NCI-H2196 treated with DMSO at 0.1 percent for 48 hours (cell line): Measurements from ENCODE around the gene ATRAID.
"Not testable (repeated sequence)": the region's sequence is repeated elsewhere in the genome, so short reads cannot be mapped to it uniquely, and the experiment has no call there.

Experiments used
- DNase-seq: peaks from one replicate; lab custom pipeline; 2025; ENCODE audit not compliant: unreplicated experiment; lab: John Stamatoyannopoulos, UW

ATRAID gene

GRCh38 chr2:27194538-27195354, 17.1 kb upstream of the ATRAID start:
- DNase-seq: no peak

- not testable (repeated sequence) for DNase-seq
These were observed 16.0 kb upstream of the ATRAID start for GRCh38 chr2:27195799-27196198.

GRCh38 chr2:27198068-27198467, 13.8 kb upstream of the ATRAID start:
- not testable (repeated sequence) for DNase-seq

GRCh38 chr2:27198627-27199026, 13.2 kb upstream of the ATRAID start:
- no peak for DNase-seq

GRCh38 chr2:27199241-27199640, 12.6 kb upstream of the ATRAID start:
- no peak for DNase-seq

- DNase-seq: no peak
These were observed 10.2 kb upstream of the ATRAID start for GRCh38 chr2:27201675-27202074.

- DNase-seq: no peak
These were observed 9.0 kb upstream of the ATRAID start for GRCh38 chr2:27202854-27203253.

GRCh38 chr2:27203741-27204140, 8.1 kb upstream of the ATRAID start:
- no peak for DNase-seq

GRCh38 chr2:27204566-27204965, 7.3 kb upstream of the ATRAID start:
- DNase-seq: no peak

- no peak for DNase-seq
These were observed 6.6 kb upstream of the ATRAID start for GRCh38 chr2:27205206-27205605.

GRCh38 chr2:27206346-27206745, 5.5 kb upstream of the ATRAID start:
- DNase-seq: no peak

GRCh38 chr2:27208486-27209050, 3.3 kb upstream of the ATRAID start:
- DNase-seq: no peak

- no peak for DNase-seq
These were observed 2.0 kb upstream of the ATRAID start for GRCh38 chr2:27209621-27210401.

GRCh38 chr2:27211241-27211942, 449 bp upstream of the ATRAID start:
- DNase-seq: no peak

- DNase-seq: no peak
These were observed 1.0 kb downstream of the ATRAID start for GRCh38 chr2:27212626-27213471.

GRCh38 chr2:27214941-27215340, 3.1 kb downstream of the ATRAID start:
- no peak for DNase-seq

GRCh38 chr2:27216416-27217137, 4.7 kb downstream of the ATRAID start:
- no peak for DNase-seq

- DNase-seq: peak; percentile 82
These were observed 5.6 kb downstream of the ATRAID start, which contains the start of gene CAD for GRCh38 chr2:27217173-27218121. CAD (plus strand) TSS chr2:27217369; CDS start chr2:27217552, 183 bp downstream.
